DOHH2 (cell line): ENCODE data around the gene MEIG1.

ENCODE experiments used
- H3F3A ChIP-seq: fragments of 200-600 bp; sonication (generic), shearing (Covaris generic); 2 replicates; pipeline ENCODE4 v1.6.0; 2016; ENCODE audit warnings: antibody characterized with exemption, mild to moderate bottlenecking; ENCODE audit not compliant: control insufficient read depth, insufficient read depth
- H3K27ac ChIP-seq: fragments of 200-600 bp; sonication (generic); 2 replicates; pipeline ENCODE4 v1.5.1; 2014; ENCODE audit warnings: low read depth, mild to moderate bottlenecking, low read length, moderate library complexity
- H3K27me3 ChIP-seq: fragments of 200-600 bp; sonication (generic); 2 replicates; pipeline ENCODE4 v1.6.1; 2014; ENCODE audit warnings: mild to moderate bottlenecking, low read length, mixed read lengths; ENCODE audit not compliant: control insufficient read depth
- H3K36me3 ChIP-seq: fragments of 200-600 bp; sonication (generic); 2 replicates; pipeline ENCODE4 v1.6.1; 2014; ENCODE audit warnings: mild to moderate bottlenecking, low read length, moderate library complexity, mixed read lengths; ENCODE audit not compliant: control insufficient read depth
- H3K4me1 ChIP-seq: fragments of 200-600 bp; sonication (generic); 2 replicates; pipeline ENCODE4 v1.6.1; 2014; ENCODE audit warnings: mild to moderate bottlenecking, low read length, mixed read lengths; ENCODE audit not compliant: control insufficient read depth
- H3K4me2 ChIP-seq: fragments of 200-600 bp; sonication (generic); 2 replicates; pipeline ENCODE4 v1.6.0; 2014; ENCODE audit warnings: mild to moderate bottlenecking, low read length, moderate library complexity
- H3K4me3 ChIP-seq: fragments of 200-600 bp; sonication (generic); 2 replicates; pipeline ENCODE4 v1.5.1; 2014; ENCODE audit warnings: mild to moderate bottlenecking, low read length, mixed read lengths
- H3K79me2 ChIP-seq: fragments of 200-600 bp; sonication (generic); 2 replicates; pipeline ENCODE4 v1.6.1; 2014; ENCODE audit warnings: mild to moderate bottlenecking, low read length, mixed read lengths; ENCODE audit not compliant: control insufficient read depth
- H3K9me2 ChIP-seq: fragments of 200-600 bp; sonication (generic); replicated peaks from 2 replicates; pipeline ENCODE4 v1.6.1; 2014; ENCODE audit warnings: mild to moderate bottlenecking, low read length, mixed read lengths; ENCODE audit not compliant: control insufficient read depth
- H3K9me3 ChIP-seq: fragments of 200-600 bp; sonication (generic); 2 replicates; pipeline ENCODE4 v1.6.1; 2014; ENCODE audit warnings: antibody characterized with exemption, low read length, mixed read lengths; ENCODE audit not compliant: control insufficient read depth, insufficient read depth
- H4K20me1 ChIP-seq: fragments of 200-600 bp; sonication (generic); 2 replicates; pipeline ENCODE4 v1.6.0; 2014; ENCODE audit warnings: low read depth, mild to moderate bottlenecking, antibody characterized with exemption, low read length, moderate library complexity; ENCODE audit not compliant: control insufficient read depth, insufficient read depth
- EZH2phosphoT487 ChIP-seq: fragments of 200-600 bp; sonication (generic); IDR thresholded peaks from 2 replicates; pipeline ENCODE4 v1.6.1; 2017; ENCODE audit warnings: borderline replicate concordance, mild to moderate bottlenecking, antibody characterized with exemption, low read length, moderate library complexity, mixed read lengths
- TF ChIP-seq, protein P1 (sequence below): fragments of 200-600 bp; sonication (generic); IDR thresholded peaks from one replicate; pipeline ENCODE4 v1.5.1; 2014; ENCODE audit warnings: antibody characterized with exemption, mild to moderate bottlenecking, low read depth, low read length; ENCODE audit not compliant: poor library complexity, severe bottlenecking

Gene MEIG1

DNA sequence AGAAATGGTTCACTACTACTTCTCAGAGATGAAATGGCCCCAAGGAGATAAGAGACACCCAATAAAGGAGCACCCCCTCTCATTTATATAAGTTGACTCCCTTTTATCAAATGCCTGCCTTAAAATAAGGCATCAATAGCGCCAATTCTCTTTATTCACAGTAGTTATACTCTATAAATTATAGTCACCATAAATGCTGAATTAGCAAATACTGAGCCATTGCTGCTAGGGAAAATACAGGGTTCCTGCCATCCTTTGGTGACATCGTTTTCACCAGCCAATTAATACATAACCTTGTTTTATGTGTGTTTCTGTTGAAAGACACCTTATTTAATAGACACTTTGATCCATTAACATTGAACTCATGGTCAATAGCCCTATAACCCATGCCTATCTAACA is 33.9 kb upstream of the MEIG1 start:
- no peak overlapping the region for H3K4me3 ChIP-seq
- TF ChIP-seq, protein P1, sequence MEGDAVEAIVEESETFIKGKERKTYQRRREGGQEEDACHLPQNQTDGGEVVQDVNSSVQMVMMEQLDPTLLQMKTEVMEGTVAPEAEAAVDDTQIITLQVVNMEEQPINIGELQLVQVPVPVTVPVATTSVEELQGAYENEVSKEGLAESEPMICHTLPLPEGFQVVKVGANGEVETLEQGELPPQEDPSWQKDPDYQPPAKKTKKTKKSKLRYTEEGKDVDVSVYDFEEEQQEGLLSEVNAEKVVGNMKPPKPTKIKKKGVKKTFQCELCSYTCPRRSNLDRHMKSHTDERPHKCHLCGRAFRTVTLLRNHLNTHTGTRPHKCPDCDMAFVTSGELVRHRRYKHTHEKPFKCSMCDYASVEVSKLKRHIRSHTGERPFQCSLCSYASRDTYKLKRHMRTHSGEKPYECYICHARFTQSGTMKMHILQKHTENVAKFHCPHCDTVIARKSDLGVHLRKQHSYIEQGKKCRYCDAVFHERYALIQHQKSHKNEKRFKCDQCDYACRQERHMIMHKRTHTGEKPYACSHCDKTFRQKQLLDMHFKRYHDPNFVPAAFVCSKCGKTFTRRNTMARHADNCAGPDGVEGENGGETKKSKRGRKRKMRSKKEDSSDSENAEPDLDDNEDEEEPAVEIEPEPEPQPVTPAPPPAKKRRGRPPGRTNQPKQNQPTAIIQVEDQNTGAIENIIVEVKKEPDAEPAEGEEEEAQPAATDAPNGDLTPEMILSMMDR: no peak
- TF ChIP-seq EZH2phosphoT487: no peak
- no peaks in the 10 kb centered on the region for H3F3A ChIP-seq
- H3K4me2 ChIP-seq: no peak overlapping the region
- no peaks in the 10 kb centered on the region for H4K20me1 ChIP-seq
- H3K9me2 ChIP-seq: no peaks in the 10 kb centered on the region
- no peaks in the 10 kb centered on the region for H3K4me1 ChIP-seq
- no peaks in the 10 kb centered on the region for H3K27me3 ChIP-seq
- no peak overlapping the region for H3K27ac ChIP-seq
- H3K36me3 ChIP-seq: peaks cover 95% of the 10 kb centered on the region
- H3K9me3 ChIP-seq: no peaks in the 10 kb centered on the region
- H3K79me2 ChIP-seq: peaks cover 34% of the 10 kb centered on the region

DNA sequence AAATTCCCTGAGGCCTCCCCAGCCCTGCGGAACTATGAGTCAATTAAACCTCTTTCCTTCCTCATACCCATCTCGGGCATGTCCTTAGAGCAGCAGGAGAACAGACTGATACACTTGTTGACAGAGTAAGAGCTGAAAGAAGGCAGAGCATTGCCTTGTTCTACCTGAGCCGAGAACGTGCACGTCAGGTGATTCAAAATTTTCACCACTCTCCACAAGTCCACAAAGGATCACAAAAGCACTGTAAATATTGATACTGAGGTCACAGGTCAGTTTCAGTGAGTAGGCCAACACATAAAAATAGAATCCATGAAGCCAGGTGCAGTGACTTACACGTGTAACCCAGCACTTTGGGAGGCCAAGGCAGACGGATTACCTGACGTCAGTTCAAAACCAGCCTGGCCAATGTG is 33.1 kb upstream of the MEIG1 start:
- TF ChIP-seq, protein P1: no peak
- no peak for TF ChIP-seq EZH2phosphoT487
- Histone ChIP-seq H3K79me2 (peaks cover 37% of the 10 kb centered on the region), H3K4me3 (no peak overlapping the region), H3K4me1 (no peaks in the 10 kb centered on the region), H3K9me3 (no peaks in the 10 kb centered on the region), H3K9me2 (no peaks in the 10 kb centered on the region), H3K27ac (no peak overlapping the region), H3K36me3 (peaks cover 95% of the 10 kb centered on the region), H3K27me3 (no peaks in the 10 kb centered on the region), H3F3A (no peaks in the 10 kb centered on the region), H4K20me1 (no peaks in the 10 kb centered on the region), H3K4me2 (no peak overlapping the region)

DNA sequence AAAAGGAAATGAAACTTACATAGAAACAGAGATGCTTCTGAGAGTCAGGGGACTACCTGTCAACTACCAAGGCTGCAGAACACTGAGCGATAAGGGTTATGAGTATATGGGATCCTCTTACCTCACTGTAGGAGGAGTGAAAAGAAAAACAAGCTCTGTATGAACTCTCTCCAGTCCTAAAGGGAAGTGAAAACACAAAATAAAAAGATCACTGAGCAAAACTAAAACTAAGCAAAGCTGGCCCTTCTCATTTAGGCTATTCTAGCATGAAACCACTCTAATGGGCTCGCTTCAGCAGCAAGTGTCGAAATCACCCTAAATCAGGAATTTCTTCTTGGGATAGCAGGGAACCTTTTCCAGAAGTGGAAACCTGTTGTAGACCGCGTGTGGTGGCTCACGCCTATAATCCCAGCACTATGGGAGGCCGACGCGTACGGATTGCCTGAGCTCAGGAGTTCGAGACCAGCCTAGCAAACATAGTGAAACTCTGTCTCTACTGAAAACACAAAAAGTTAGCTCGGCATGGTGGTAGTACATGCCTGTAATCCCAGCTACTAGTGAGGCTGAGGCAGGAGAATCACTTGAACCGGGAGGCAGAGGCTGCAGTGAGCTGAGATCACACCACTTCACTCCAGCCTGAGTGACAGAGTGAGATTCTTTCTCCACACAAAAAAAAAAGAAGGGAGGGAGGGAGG is 32.3 kb upstream of the MEIG1 start:
- peaks cover 95% of the 10 kb centered on the region for H3K36me3 ChIP-seq
- no peaks in the 10 kb centered on the region for H3K4me1 ChIP-seq
- H3K4me2 ChIP-seq: no peak overlapping the region
- H3F3A ChIP-seq: no peaks in the 10 kb centered on the region
- H3K79me2 ChIP-seq: peaks cover 37% of the 10 kb centered on the region
- TF ChIP-seq EZH2phosphoT487: no peak
- TF ChIP-seq, protein P1: no peak
- no peaks in the 10 kb centered on the region for H4K20me1 ChIP-seq
- H3K27ac ChIP-seq: no peak overlapping the region
- no peaks in the 10 kb centered on the region for H3K9me3 ChIP-seq
- H3K9me2 ChIP-seq: no peaks in the 10 kb centered on the region
- H3K4me3 ChIP-seq: no peak overlapping the region
- H3K27me3 ChIP-seq: no peaks in the 10 kb centered on the region
